Liver (tissue), 3 donors: ENCODE results near the gene RET.

Experiments used
- CTCF ChIP-seq: fragments of 150-350 bp; IDR thresholded peaks from 2 replicates; pipeline ENCODE4 v1.5.1; 2017; ENCODE audit warnings: improper control_type of control experiment, low read depth, low read length; ENCODE audit not compliant: missing input control
- EGR1 ChIP-seq, 2 donors: IDR thresholded peaks; 2 replicates each; pipeline ENCODE4 v1.6.1; 2016 to 2018; ENCODE audit warnings: antibody characterized with exemption in 2 of 2, low read depth in 2 of 2
- GABPA ChIP-seq, 2 donors: IDR thresholded peaks in 1 of 2; conservative IDR thresholded peaks in 1 of 2; 2 replicates each; pipeline ENCODE4 v1.6.1; 2016; ENCODE audit warnings: antibody characterized with exemption in 2 of 2, mild to moderate bottlenecking in 1 of 2, moderate library complexity in 1 of 2
- HNF4G ChIP-seq: IDR thresholded peaks from 2 replicates; pipeline ENCODE4 v1.6.1; 2016; ENCODE audit warnings: antibody characterized with exemption
- JUND ChIP-seq, 2 donors: IDR thresholded peaks; 2 replicates each; pipeline ENCODE4 v1.6.1; 2016; ENCODE audit warnings: antibody characterized with exemption in 2 of 2
- MAX ChIP-seq: IDR thresholded peaks from 2 replicates; pipeline ENCODE4 v1.6.1; 2016; ENCODE audit warnings: antibody characterized with exemption
- RXRA ChIP-seq, 2 donors: IDR thresholded peaks; 2 replicates each; pipeline ENCODE4 v1.6.1; 2017 to 2018; ENCODE audit warnings: antibody characterized with exemption in 2 of 2, mild to moderate bottlenecking in 1 of 2
- SP1 ChIP-seq: IDR thresholded peaks from 2 replicates; pipeline ENCODE4 v1.6.1; 2018; ENCODE audit warnings: antibody characterized with exemption, mild to moderate bottlenecking
- TAF1 ChIP-seq: conservative IDR thresholded peaks from 2 replicates; pipeline ENCODE4 v1.6.1; 2016; ENCODE audit warnings: antibody characterized with exemption, mild to moderate bottlenecking
- ZBTB33 ChIP-seq: IDR thresholded peaks from 2 replicates; pipeline ENCODE4 v1.6.1; 2016; ENCODE audit warnings: antibody characterized with exemption
- donor health status: healthy.
- donor health status: healthy.

GRCh38 chr10:43131906-43132305, 55.0 kb downstream of the RET start:
- TF ChIP-seq RXRA (IDR thresholded peaks at IDR 0.05): no peak
- no peak for TF ChIP-seq ZBTB33
- TF ChIP-seq MAX: no peak
- TF ChIP-seq SP1: no peak
- TF ChIP-seq HNF4G: no peak
- no peak for TF ChIP-seq CTCF
- TF ChIP-seq EGR1 (IDR thresholded peaks at IDR 0.05; ENCODE audit: low read depth in 2 of 2): no peak
- no peak for TF ChIP-seq GABPA (IDR thresholded peaks at IDR 0.05 in 1 of 2, conservative IDR thresholded peaks at IDR 0.05 in 1 of 2)
- TF ChIP-seq TAF1: no peak
- TF ChIP-seq JUND (IDR thresholded peaks at IDR 0.05): no peak
